Hindlimb muscle (tissue), 1 donor: ENCODE measurements around the gene MRPS2. TPM values are rescaled to one million over a fixed set of nuclear protein-coding genes. Genes with fewer than 3 reads are reported as not detected.
"Not testable (repeated sequence)": the region's sequence is repeated elsewhere in the genome, so short reads cannot be mapped to it uniquely, and the experiment has no call there.

Experiments used
- DNase-seq: peaks from one replicate; pipeline ENCODE4 v3.0.0-alpha.2; 2013
- polyA plus RNA-seq: library from polyadenylated mRNA; unstranded; fragments of 120-200 nt; gene quantifications from one replicate; pipeline ENCODE4 v1.2.1, GENCODE V29; 2013; ENCODE audit not compliant: insufficient read length

MRPS2 gene
- polyA plus RNA-seq, 1 donor = 38.3 TPM

- DNase-seq = no peak
Observed at GRCh38 chr9:135516132-135516860, 15.8 kb downstream of the MRPS2 start.

GRCh38 chr9:135517407-135517822 is 16.9 kb downstream of the MRPS2 start:
- no peak for DNase-seq

GRCh38 chr9:135519179-135519971 is 18.9 kb downstream of the MRPS2 start:
- DNase-seq = no peak

- no peak for DNase-seq
Observed at GRCh38 chr9:135520916-135521607, 20.6 kb downstream of the MRPS2 start, which contains the start of gene LCN1. Gene LCN1 (plus strand): TSS chr9:135521440. CDS start chr9:135521498, 58 bp downstream.

GRCh38 chr9:135521608-135522095 is 21.2 kb downstream of the MRPS2 start:
- DNase-seq = no peak

- DNase-seq = no peak
Observed at GRCh38 chr9:135522137-135522877, 21.8 kb downstream of the MRPS2 start.

- DNase-seq = no peak
Observed at GRCh38 chr9:135522931-135523330, 22.4 kb downstream of the MRPS2 start.

- DNase-seq = no peak
Observed at GRCh38 chr9:135523521-135524129, 23.1 kb downstream of the MRPS2 start.

- no peak for DNase-seq
Observed at GRCh38 chr9:135524130-135524861, 23.8 kb downstream of the MRPS2 start.

- DNase-seq = no peak
Observed at GRCh38 chr9:135525241-135526088, 25.0 kb downstream of the MRPS2 start.

GRCh38 chr9:135526089-135526729 is 25.7 kb downstream of the MRPS2 start:
- DNase-seq = no peak

GRCh38 chr9:135526730-135527571 is 26.5 kb downstream of the MRPS2 start:
- no peak for DNase-seq

- not testable (repeated sequence) for DNase-seq
Observed at GRCh38 chr9:135528842-135529435, 28.5 kb downstream of the MRPS2 start.

GRCh38 chr9:135530146-135530545 is 29.7 kb downstream of the MRPS2 start:
- DNase-seq = no peak

- no peak for DNase-seq
Observed at GRCh38 chr9:135531096-135531495, 30.6 kb downstream of the MRPS2 start.

- no peak for DNase-seq
Observed at GRCh38 chr9:135533113-135533512, 32.6 kb downstream of the MRPS2 start.

GRCh38 chr9:135533674-135534073 is 33.2 kb downstream of the MRPS2 start:
- no peak for DNase-seq

GRCh38 chr9:135534192-135534711 is 33.8 kb downstream of the MRPS2 start:
- DNase-seq = not testable (repeated sequence)
